GM19467 (cell line): ENCODE measurements around the gene TCF7L1.
"Not testable (repeated sequence)": the region's sequence is repeated elsewhere in the genome, so short reads cannot be mapped to it uniquely, and the experiment has no call there.

ENCODE experiments used
- ATAC-seq: cut with Tn5 transposase; IDR thresholded peaks from one replicate; pipeline ENCODE4 v1.9.1; 2021; ENCODE audit warnings: mild to moderate bottlenecking, moderate library complexity; ENCODE audit not compliant: unreplicated experiment

TCF7L1 gene

GRCh38 chr2:85132834-85133637 is at the start of gene TCF7L1:
Gene TCF7L1 (plus strand): TSS chr2:85133392. CDS start chr2:85133685, 293 bp downstream.
- ATAC-seq, result no peak

GRCh38 chr2:85085563-85085962 is 47.6 kb upstream of the TCF7L1 start:
- no peak for ATAC-seq

GRCh38 chr2:85087541-85087940 is 45.7 kb upstream of the TCF7L1 start:
- ATAC-seq, result no peak

- ATAC-seq, result no peak
Measured at GRCh38 chr2:85088921-85089320, 44.3 kb upstream of the TCF7L1 start.

GRCh38 chr2:85089585-85089984 is 43.6 kb upstream of the TCF7L1 start:
- no peak for ATAC-seq

GRCh38 chr2:85091838-85092237 is 41.4 kb upstream of the TCF7L1 start:
- no peak for ATAC-seq

- no peak for ATAC-seq
Measured at GRCh38 chr2:85095094-85095493, 38.1 kb upstream of the TCF7L1 start.

GRCh38 chr2:85096616-85097015 is 36.6 kb upstream of the TCF7L1 start:
- ATAC-seq, result no peak

- no peak for ATAC-seq
Measured at GRCh38 chr2:85104228-85104627, 29.0 kb upstream of the TCF7L1 start.

GRCh38 chr2:85106489-85107180 is 26.6 kb upstream of the TCF7L1 start:
- no peak for ATAC-seq

- ATAC-seq, result no peak
Measured at GRCh38 chr2:85110991-85111560, 22.1 kb upstream of the TCF7L1 start.

- no peak for ATAC-seq
Measured at GRCh38 chr2:85111819-85112281, 21.3 kb upstream of the TCF7L1 start.

- no peak for ATAC-seq
Measured at GRCh38 chr2:85112906-85113625, 20.1 kb upstream of the TCF7L1 start.

- no peak for ATAC-seq
Measured at GRCh38 chr2:85114586-85115330, 18.4 kb upstream of the TCF7L1 start.

- no peak for ATAC-seq
Measured at GRCh38 chr2:85116207-85116606, 17.0 kb upstream of the TCF7L1 start.

- no peak for ATAC-seq
Measured at GRCh38 chr2:85119900-85120299, 13.3 kb upstream of the TCF7L1 start.

GRCh38 chr2:85120363-85120762 is 12.8 kb upstream of the TCF7L1 start:
- ATAC-seq, result no peak

GRCh38 chr2:85126462-85126861 is 6.7 kb upstream of the TCF7L1 start:
- not testable (repeated sequence) for ATAC-seq

- no peak for ATAC-seq
Measured at GRCh38 chr2:85129861-85130260, 3.3 kb upstream of the TCF7L1 start.

GRCh38 chr2:85130407-85130806 is 2.8 kb upstream of the TCF7L1 start:
- ATAC-seq, result no peak
